GM19035 (cell line): Measurements from ENCODE around the gene ARL5B.
A peak's percentile ranks its signal among the peaks of the same experiment; 100 is the strongest.

Experiments used
- ATAC-seq: cut with Tn5 transposase; IDR thresholded peaks from one replicate; pipeline ENCODE4 v1.9.1; 2021; ENCODE audit not compliant: unreplicated experiment

Gene ARL5B

DNA sequence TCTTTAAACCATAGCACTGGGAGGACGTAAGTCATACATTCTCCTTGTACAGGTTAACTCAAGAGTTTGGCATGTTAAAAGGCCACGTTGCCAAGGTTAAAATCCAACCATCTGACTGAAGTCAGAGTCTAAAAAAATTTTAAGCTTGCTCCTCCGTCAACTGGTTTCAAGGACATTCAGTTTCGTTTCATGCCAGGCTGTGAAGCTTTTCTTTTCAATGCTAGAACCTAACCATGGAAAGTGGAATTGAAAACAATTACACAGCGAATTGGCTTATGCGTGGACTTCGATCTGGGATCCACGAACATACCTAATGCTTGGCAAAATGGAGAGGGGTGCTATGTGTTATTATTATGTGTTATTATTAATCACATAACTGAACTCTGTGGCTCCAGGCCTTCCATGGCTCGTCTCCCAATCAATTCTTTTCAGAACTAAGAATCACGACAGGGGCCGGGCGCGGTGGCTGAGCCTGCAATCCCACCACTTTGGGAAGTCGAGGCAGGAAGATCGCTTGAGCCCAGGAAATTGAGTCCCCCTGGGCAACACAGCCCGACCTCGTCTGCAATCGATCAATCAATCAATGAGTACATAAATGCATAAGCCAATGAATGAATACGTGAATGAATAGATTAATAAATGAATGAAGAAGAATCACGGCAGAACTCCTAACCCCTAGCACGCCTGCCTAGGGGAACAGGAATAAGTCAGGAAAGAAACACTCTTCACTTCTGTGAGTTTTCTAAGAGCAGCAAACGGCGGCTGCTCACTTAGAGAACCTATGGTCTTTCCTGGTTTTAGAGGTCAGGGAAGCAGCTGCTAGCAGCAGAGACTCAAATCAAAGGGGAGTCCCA is 733 bp upstream of the ARL5B start:
- ATAC-seq: peak; percentile 10

DNA sequence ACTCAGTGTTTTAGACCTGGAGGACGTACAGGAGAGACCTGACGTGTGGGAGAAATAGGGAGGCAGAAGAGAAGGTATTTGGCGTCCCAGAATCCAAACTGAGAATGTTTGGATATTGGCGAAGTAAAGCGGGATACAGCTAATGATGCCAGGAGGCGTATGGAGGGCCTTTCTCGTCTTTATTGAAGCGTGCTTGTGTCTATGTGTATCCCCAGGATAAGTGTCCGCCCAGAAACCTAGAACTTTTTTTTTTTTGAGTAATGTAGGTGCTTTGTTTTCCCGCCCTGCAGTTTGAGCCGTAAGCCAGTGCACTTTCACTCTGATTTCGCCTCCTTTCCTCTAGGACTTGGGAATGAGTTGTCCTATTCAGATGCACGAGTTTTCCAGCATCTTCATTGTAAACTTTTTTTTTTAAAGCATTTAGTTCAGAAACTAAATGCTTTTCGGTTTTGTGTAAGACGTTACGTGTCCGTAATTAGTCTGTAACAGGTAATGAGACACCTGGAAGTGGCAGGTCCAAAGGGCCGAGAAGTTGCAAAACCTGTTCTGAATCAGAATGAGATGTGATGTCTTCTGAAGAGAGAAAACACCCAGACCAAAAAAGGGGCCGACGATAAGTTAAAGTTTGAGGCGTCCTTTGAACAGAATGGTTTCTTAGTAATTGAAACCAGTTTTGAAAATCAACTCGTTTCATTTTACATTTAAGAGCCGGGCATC is 746 bp downstream of the ARL5B start:
- peak; percentile 15 for ATAC-seq

DNA sequence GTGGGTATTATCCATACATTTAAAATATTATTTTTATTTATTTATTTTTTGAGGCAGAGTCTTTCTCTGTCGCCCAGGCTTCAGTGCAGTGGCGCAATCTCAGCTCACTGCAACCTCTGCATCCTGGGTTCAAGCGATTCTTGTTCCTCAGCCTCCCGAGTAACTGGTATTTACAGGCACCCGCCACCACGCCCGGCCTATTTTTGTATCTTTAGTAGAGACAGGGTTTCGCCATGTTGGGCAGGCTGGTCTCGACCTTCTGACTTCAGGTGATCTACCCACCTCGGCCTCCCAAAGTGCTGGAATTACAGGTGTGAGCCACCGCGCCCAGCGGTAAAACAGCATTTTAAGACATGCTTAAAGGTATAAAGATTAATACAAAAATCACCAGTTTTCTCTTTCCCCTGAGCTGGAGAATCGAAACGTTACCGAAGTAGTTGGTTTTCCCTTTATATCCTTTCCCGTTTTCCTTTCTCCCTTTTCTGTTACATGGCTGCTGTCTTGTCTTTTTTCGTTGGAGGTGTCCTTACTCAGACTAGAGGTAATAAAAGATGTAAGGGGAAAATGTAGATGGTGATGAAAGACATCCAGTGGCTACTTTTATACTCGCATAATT is 1.7 kb downstream of the ARL5B start:
- no peak for ATAC-seq

DNA sequence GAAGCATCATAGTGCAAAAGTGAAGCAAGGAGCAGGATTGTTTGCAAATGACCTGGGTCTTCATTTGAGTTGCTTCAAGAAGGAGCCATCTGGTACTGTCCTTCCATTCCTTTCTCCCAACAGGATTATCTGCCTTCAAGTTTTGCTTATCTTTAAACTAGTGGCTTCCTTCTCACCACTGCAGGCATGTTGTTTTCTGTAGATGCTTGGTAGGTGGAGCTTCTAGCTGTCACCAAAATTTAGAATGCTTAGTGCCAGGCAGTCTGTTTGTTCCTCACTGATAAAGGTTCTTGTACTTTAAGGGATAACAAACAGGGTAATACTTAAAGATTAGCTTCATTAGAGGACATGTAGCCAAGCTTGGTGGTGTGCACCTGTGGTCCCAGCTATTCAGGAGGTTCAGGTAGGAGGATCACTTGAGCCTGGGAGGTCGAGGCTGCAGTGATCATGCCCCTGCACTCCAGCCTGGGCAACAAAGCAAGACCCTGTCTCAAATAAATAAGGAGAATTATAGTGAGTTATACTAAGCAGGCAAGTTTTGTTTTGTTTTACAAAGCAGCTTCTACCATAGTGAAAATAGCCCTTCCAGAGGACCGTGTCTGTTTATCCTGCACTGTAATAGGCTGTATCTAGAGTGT is 5.7 kb downstream of the ARL5B start:
- ATAC-seq: no peak

DNA sequence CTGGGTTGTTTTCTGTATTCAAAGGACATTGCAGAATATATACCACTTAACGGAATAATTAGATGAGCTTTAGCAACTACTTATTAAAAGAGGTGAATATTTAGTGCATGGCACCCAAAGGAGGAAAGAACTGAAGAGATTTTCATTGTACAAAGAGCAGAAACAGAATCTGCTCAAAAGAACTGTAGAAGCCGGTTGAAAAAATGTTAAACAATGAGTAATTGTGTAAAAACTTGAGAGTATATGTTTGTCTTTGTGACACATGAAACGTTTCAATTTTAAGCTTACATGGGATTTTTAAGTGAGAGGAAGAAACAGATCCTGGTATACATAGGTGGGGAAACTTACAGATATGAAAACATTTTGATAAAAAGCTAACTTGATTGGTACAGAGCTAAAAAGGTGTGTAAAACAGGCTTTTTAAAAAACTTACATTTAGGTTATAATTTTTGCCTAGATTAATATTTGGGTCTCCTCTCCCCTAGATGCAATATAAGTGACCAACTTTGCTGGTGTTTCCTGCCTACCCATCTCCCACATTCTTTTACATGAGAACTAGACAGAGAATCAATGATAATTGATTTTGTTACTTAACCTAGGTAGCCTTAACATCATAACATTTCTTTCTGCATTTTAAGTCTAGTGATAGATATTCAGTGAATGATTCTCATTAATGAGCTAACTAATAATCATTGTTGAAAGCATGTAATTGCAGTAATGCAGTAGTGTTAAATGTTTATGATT is 6.8 kb downstream of the ARL5B start:
- no peak for ATAC-seq

DNA sequence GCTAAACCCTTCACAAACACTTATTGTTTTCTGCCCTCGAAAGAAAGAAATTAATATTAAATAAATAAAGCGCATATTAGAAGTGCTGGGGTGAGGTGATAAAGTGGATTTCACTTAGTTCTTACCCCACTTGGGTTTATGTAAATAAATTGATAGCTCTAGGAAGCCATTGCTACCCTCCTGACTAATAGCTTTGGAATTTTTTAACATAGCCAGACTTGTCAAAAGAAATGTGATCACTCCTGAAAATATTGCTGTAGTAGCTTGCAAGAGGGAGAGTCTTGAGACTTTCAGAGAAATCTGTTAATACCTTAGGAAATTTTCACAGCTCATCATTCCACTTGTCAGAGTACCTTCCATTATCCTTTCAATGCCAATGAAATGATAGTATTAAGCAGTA is 7.6 kb downstream of the ARL5B start:
- no peak for ATAC-seq

DNA sequence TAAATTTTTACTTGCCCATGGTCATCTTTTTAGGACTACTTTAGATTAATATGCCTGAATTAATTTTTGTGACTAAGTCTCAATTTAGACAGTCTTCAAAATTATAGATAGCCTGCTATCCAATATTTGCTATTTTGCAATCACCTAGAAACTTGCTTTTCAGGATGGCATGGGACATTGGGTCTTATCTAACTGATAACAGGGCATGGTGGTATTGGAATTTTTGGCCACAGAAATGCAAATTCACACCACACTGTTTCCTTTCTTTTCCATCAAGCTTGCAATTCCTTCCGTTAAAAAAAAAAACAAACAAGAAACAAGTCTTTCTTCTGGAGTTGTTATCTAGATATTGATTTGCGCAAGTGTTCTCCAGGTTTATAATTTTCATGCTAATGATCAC is 8.8 kb downstream of the ARL5B start:
- no peak for ATAC-seq

DNA sequence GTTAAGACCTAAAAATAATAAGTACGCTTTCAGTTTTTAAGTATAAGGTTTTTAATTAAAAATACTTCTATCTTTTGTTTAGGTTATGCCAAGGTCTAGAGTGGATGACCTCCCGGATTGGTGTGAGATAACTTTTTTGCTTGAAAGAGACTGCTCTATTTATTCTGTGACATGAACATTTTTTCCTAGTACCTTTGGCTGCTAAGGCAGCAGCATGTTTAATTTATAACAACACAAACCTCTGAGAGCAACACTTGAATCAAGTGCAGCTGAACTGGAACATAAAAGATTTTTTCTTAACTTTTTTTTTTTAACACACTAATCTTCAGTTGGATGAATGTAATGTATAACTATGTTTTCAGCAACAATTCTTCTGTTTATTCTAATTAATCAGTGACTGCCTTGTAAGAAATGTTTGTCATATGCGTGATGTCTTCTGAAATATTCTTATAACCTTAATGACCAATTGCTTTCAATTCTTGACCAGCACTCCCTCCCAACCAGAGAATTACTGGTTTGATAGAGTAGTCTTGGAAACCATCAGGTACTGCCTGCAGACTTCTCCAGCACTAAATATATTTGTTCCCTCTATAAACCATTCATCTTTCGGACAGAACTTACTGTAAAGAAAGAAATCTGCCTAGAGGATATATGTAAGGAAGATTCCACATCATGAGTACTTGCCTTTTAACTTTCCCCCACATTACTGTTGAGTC is 16.0 kb downstream of the ARL5B start:
- ATAC-seq: no peak

DNA sequence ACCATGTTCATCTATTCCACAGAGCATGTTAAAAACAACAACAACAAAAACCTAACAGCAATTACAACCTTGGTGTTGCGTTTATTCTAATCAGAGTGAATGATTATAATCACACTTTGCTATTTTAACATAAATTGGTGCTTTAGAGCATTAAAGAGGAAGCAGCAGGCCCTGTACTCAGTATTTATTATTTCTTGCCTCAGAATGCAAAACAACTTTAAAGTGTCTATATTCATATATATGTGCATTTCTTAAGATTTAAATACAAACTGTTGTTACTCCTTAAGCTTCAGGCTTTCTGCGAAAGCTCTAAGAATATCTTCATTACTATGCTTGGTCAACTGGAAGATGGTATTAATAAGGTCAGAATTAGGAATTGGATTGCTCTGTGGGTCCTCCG is 21.5 kb downstream of the ARL5B start:
- ATAC-seq: no peak

DNA sequence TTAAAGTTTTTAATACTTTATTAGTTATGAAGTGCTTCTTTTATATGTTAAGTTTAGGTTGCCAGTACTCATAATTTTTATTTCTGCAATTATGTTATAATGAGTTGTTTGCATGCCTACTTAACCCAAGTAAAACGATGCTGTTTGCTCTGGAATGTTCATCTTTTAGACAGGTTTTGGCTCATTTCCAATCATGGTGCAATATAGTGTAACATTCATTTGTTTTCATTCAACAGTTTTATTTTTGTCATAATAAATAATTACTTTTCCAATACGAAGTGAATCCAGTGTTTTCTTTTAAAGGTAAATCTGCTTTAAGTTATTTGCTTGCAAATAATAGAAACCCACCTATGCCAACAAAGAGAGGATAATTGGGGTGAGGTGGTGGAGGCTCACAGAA is 22.1 kb downstream of the ARL5B start:
- ATAC-seq: no peak

DNA sequence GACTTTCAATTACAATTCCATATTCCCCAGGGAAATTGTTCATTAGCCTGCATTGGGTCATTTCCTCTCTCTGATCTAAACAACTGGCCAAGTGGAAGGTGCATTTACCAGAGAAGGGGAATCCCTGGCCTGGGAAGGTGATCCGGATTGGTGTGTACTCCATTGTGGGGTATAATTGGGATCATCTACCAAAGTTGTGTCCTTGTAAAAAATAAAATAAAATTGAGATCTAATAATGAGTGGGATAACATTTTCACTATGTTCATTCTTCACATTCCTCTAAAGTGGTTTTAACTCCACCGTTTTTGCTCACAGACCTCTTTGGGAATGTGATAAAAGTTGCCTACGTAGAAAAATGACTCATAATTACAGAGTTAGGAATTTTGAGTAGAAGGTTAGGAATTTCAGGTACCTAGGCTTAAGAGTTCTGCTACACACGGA is 22.8 kb downstream of the ARL5B start:
- ATAC-seq: no peak

DNA sequence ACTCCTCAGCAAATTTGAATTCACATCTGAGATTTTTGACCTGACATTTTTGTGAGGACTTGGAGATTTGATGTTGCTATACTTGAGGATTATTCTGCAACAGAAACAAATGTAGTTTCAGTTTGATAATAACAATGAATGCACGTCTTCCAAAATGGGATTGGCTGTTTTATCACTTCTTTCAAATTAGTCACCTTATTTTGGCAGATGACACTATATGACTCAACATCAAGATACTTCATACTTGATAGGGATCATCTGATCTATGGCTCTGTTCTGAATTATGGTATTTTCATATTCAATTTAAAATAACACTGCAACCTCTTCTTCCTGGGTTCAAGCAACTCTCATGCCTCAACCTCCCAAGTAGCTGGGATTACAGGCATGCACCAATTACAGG is 24.2 kb downstream of the ARL5B start:
- ATAC-seq: no peak

DNA sequence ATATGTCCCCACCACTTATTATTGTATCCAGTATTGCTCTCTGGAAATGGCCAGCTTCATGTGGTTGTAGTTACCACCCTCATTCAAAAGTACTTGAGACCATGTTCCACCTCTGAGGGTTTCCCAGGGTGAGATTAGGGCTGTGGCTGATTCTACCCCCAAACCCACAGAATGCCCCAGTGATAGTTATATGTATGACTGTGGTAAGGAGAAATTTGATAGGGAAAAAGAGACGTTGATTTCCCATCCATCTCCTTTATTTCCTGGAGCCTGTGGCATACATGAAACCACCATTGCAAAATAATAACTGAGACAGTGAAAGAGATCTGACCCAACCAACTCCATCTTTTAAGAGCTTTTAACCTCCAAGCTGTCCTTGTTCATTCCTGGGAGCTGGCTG is 25.2 kb downstream of the ARL5B start:
- ATAC-seq: no peak

DNA sequence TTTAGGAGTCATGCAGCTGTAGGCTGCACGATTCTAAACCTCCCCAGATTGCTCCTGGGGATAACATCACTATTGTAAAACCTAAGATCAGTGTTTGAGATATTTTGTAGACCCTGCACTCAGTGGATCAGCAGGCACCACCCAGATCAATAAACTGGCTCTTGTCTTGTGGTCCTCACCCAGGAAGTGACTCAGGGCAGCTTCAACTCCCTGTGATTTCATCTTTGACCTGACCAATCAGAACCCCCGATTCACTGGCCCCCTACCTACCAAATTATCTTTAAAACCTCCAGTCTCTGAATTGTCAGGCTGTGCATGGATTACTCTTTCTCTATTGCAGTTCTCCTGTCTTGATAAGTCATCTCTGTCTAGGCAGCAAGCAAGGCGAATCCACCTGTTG is 25.7 kb downstream of the ARL5B start:
- no peak for ATAC-seq

DNA sequence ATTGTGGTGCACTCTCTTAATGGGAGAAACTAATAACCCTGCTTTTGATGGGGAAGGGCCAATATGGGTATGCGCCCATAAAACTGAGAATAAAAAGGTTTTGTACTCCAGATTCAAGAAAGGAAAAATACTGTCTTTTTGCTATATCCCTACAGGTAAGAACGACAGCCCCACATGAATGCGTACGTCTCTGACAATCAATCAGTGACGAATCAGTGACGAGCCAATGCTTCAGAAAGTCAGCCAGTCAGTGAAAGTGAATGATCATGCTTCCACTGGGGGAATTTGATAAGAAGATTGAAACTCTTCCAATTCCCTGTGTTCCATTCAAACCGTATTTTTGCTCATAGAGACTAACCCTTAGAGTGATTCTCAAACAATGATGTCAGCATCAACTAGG is 26.3 kb downstream of the ARL5B start:
- ATAC-seq: no peak

DNA sequence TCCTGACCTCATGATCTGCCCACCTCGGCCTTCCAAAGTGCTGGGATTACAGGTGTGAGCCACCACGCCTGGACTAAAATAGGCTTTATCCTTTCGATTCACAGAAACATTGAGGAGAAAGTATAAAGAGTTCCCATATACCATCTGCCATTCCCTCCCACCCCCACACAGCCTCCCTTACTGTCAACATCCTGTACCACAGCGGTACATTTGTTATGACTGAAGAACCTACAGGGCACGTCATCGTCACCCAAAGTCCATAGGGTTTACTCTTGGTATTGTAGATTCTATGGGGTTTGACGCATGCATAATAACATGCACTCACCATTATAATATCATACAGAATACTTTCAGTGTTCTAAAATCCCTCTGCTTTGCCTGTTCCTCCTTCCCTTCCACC is 28.0 kb downstream of the ARL5B start:
- no peak for ATAC-seq

DNA sequence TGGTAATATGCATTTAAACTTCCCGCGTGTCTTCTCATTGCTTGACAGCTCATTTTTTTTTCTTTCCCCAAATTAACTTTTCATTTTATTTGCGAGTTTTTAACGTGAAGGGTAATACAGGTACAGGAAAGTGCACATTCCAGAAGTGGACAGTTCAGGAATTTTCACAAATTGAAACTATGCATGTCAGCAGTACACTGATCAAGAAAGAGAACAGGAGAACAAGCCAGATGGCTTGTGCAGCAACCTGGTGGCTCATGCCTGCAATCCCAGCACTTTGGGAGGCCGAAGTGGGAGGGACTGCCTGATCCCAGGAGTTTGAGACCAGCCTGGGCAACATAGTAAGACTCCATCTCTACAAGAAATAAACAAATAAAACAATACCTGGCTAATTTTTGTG is 28.5 kb downstream of the ARL5B start:
- ATAC-seq: no peak

DNA sequence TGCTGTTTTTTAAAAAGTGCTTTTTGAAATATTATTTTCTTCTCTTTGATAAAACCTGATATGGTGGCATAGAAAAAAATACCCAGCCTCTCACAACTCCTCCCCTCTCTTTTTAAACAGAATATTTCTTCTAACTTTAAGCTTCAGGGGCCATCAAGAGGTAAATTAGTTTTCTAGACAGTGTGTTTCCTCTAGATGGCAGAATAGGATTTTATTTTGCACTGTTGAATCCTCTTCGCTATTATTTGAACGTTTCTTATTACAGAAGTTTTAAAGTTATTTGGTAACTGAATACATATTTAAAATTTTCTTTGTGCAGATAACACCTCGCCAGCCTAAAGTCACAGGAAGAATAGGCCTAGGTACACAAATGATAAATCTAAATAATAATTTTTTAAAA is 30.3 kb downstream of the ARL5B start:
- ATAC-seq: no peak

DNA sequence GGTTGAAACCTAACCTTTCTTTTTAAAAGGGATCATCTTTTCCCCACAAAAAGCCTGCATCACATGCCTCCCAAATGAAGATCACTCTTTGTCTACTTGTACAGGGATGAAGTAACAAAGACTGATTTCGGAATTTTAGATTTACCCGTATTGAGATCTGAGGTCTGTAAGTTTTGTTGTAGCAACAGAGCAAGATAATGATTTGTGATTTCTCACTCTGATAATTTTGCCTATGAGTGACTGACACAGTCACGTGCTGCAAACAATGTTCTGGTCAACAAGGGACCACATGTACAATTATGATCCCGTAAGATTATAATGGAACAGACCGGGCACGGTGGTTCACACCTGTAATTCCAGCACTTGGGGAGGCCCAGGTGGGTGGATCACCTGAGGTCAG is 31.3 kb downstream of the ARL5B start:
- ATAC-seq: no peak
